ENCODE data around the gene SRL. TPM values are rescaled to one million over a fixed set of nuclear protein-coding genes. Genes with fewer than 3 reads are reported as not detected.

Gene SRL
- total and polyA plus RNA-seq, 2 donors (not counting 1 experiment from before 2014, with no cell fraction given) = not detected

DNA sequence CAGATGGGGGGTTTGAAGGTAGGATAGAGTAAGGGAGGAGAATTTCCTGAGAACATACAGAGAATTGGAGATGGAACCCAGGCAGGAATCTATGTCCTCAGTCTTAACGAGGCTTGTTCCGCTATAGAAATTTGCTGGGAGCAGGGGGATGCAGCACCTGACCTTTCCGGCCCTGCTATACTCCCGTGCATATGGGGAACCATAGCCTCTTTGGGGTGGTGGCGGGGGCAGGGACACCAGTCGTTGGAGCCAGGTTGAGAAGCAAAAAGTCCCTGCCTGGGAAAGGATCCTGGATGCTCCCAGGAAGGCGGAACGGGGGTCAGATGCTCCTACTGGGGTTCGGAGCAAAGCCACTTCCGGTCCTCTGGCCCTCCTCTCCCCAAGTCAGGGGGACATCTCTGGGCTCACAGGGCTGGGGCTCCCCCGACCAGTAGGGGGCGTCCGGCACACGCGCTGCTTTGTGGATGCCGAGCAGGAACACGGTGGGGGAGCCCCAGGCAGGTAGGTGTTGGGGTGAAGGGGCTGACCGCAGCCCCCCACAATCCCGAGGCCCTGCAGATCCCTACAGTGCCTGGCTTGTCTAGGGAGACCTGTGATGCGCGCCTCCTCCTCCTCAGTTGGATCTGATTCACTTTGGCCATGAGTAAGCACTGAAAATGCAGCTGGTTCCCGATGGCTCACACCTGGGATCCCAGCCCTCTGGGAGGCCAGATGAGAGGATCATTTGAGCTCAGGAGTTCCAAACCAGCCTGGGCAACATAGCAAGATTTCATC is 46.5 kb upstream of the SRL start:
- intact Hi-C loops (cut with micrococcal nuclease) = loop anchor here (1.0 kb wide), 3 partner anchors 21 to 114 kb away; no protein-coding TSS in a partner anchor
- TF ChIP-seq, protein P1, sequence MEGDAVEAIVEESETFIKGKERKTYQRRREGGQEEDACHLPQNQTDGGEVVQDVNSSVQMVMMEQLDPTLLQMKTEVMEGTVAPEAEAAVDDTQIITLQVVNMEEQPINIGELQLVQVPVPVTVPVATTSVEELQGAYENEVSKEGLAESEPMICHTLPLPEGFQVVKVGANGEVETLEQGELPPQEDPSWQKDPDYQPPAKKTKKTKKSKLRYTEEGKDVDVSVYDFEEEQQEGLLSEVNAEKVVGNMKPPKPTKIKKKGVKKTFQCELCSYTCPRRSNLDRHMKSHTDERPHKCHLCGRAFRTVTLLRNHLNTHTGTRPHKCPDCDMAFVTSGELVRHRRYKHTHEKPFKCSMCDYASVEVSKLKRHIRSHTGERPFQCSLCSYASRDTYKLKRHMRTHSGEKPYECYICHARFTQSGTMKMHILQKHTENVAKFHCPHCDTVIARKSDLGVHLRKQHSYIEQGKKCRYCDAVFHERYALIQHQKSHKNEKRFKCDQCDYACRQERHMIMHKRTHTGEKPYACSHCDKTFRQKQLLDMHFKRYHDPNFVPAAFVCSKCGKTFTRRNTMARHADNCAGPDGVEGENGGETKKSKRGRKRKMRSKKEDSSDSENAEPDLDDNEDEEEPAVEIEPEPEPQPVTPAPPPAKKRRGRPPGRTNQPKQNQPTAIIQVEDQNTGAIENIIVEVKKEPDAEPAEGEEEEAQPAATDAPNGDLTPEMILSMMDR (IDR thresholded peaks at IDR 0.05) = peak; percentile 97
- TF ChIP-seq EZH2 (IDR thresholded peaks at IDR 0.05; ENCODE audit: borderline replicate concordance, insufficient read depth, low read depth, low read length, poor library complexity, severe bottlenecking) = no peak
- H3K27ac Mint-ChIP-seq = no peak overlapping the region
- ATAC-seq (ENCODE audit: low read depth) (peak; percentile 98), DNase-seq (peak; percentile 87)
- no peak overlapping the region for H3K4me3 Mint-ChIP-seq
- CTCF ChIA-PET = interaction anchor here (0.6 to 7.5 kb wide), 19 partner anchors 9 to 610 kb away, joined by 3 to 152 read pairs (median 4); no protein-coding TSS in a partner anchor
- peaks cover 20% of the 10 kb centered on the region for H3K27me3 Mint-ChIP-seq
- Histone ChIP-seq H4K20me1 (ENCODE audit: control insufficient read depth, insufficient read depth, low read length, poor library complexity, severe bottlenecking) (no peaks in the 10 kb centered on the region), H3K4me2 (replicated peaks; ENCODE audit: low read depth, low read length, poor library complexity, severe bottlenecking) (peak overlapping the region; percentile 53), H3K9me3 (ENCODE audit: control extremely low read depth in 1 of 3, control insufficient read depth in 2 of 3, insufficient read depth in 1 of 3, low read length in 2 of 3) (no peaks in the 10 kb centered on the region), H3K79me2 (ENCODE audit: control insufficient read depth, insufficient read depth, low read length) (no peaks in the 10 kb centered on the region), H3K4me3 (ENCODE audit: control extremely low read depth in 1 of 5, extremely low read depth in 1 of 5, insufficient read depth in 1 of 5, low read depth in 2 of 5, low read length in 4 of 5) (no peak overlapping the region), H3K36me3 (replicated peaks in 1 of 2; ENCODE audit: control extremely low read depth in 1 of 2, control insufficient read depth in 1 of 2, extremely low read depth in 1 of 2, insufficient read depth in 2 of 2, low read length in 1 of 2) (no peaks in the 10 kb centered on the region), H3K27me3 (replicated peaks in 1 of 4; ENCODE audit: control extremely low read depth in 1 of 4, control insufficient read depth in 3 of 4, insufficient read depth in 4 of 4, low read length in 3 of 4) (peaks cover 0 to 3% (median 0%) of the 10 kb centered on the region in 4 experiments), H3K27ac (ENCODE audit: low read length in 2 of 2) (no peak overlapping the region), H3K9ac (ENCODE audit: low read length) (no peak overlapping the region), H3K4me1 (ENCODE audit: control insufficient read depth in 2 of 2, insufficient read depth in 2 of 2, low read length in 2 of 2) (peaks cover 7 to 8% of the 10 kb centered on the region in 2 donors), H2AFZ (ENCODE audit: insufficient read depth, low read depth, low read length, poor library complexity, severe bottlenecking) (peak overlapping the region; percentile 19)
- POLR2A ChIA-PET = no interaction called here
- 17% methylated on average over 18 of the region's 22 CpGs for WGBS (ENCODE audit: insufficient coverage)
- no peaks in the 10 kb centered on the region for H3K9me3 Mint-ChIP-seq (ENCODE audit: insufficient read depth)
- peaks cover 6% of the 10 kb centered on the region for H3K4me1 Mint-ChIP-seq

DNA sequence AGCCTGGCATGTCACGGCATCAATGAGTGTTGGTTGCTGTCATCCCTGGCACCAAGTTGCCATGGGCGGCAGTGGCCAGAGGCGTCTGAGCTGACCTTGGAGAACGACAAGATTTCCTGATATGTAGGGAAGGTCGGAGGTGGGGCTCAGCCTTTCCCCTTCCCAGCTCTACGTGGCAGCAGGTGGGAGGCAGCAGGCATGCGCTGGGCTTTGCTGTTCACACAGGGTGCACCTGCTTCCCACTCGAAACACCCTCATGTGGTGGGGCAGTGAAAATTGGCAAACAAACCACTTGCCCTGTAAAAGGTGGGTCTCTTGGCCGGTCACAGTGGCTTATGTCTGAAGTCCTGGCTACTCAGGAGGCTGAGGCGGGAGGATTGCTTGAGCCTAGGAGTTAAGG is 43.3 kb upstream of the SRL start:
- peaks cover 4% of the 10 kb centered on the region for H3K9me3 Mint-ChIP-seq (ENCODE audit: insufficient read depth)
- POLR2A ChIA-PET = interaction anchor here (0.7 kb wide), 2 partner anchors 12 to 651 kb away, joined by 3 read pairs; no protein-coding TSS in a partner anchor
- WGBS (ENCODE audit: insufficient coverage) = 83% methylated on average over 9 of the region's 10 CpGs

More for the DNA sequence above, 43.3 kb upstream of the SRL start:
- Mint-ChIP-seq H3K4me1 (peaks cover 6% of the 10 kb centered on the region), H3K27ac (no peak overlapping the region), H3K4me3 (no peak overlapping the region), H3K27me3 (peaks cover 12% of the 10 kb centered on the region)
- no peaks in the 10 kb centered on the region for H3K9me3 ChIP-seq (ENCODE audit: control extremely low read depth in 1 of 3, control insufficient read depth in 2 of 3, insufficient read depth in 1 of 3, low read length in 2 of 3)
- H3K27me3 ChIP-seq (replicated peaks in 1 of 4; ENCODE audit: control extremely low read depth in 1 of 4, control insufficient read depth in 3 of 4, insufficient read depth in 4 of 4, low read length in 3 of 4) = peaks cover 0 to 3% (median 0%) of the 10 kb centered on the region in 4 experiments
- ATAC-seq (ENCODE audit: low read depth) (no peak), DNase-seq (no peak)
- H2AFZ ChIP-seq (ENCODE audit: insufficient read depth, low read depth, low read length, poor library complexity, severe bottlenecking) = no peak overlapping the region
- intact Hi-C loops (cut with micrococcal nuclease) = no loop called here
- no peak overlapping the region for H3K4me3 ChIP-seq (ENCODE audit: control extremely low read depth in 1 of 5, extremely low read depth in 1 of 5, insufficient read depth in 1 of 5, low read depth in 2 of 5, low read length in 4 of 5)
- CTCF ChIA-PET = interaction anchor here (0.6 to 1.3 kb wide), 3 partner anchors 31 to 88 kb away, joined by 3 to 5 read pairs (median 5); no protein-coding TSS in a partner anchor
- H3K27ac ChIP-seq (ENCODE audit: low read length in 2 of 2) = no peak overlapping the region
- H3K36me3 ChIP-seq (replicated peaks in 1 of 2; ENCODE audit: control extremely low read depth in 1 of 2, control insufficient read depth in 1 of 2, extremely low read depth in 1 of 2, insufficient read depth in 2 of 2, low read length in 1 of 2) = no peaks in the 10 kb centered on the region
- TF ChIP-seq, protein P1 (IDR thresholded peaks at IDR 0.05) = no peak
- TF ChIP-seq EZH2 (IDR thresholded peaks at IDR 0.05; ENCODE audit: borderline replicate concordance, insufficient read depth, low read depth, low read length, poor library complexity, severe bottlenecking) = no peak
- H4K20me1 ChIP-seq (ENCODE audit: control insufficient read depth, insufficient read depth, low read length, poor library complexity, severe bottlenecking) = no peaks in the 10 kb centered on the region
- peaks cover 7 to 8% of the 10 kb centered on the region in 2 donors for H3K4me1 ChIP-seq (ENCODE audit: control insufficient read depth in 2 of 2, insufficient read depth in 2 of 2, low read length in 2 of 2)
- no peak overlapping the region for H3K4me2 ChIP-seq (replicated peaks; ENCODE audit: low read depth, low read length, poor library complexity, severe bottlenecking)
- H3K9ac ChIP-seq (ENCODE audit: low read length) = no peak overlapping the region
- H3K79me2 ChIP-seq (ENCODE audit: control insufficient read depth, insufficient read depth, low read length) = no peaks in the 10 kb centered on the region
